PFSK-1 (cell line): ENCODE data around the gene SMIM1.

Experiments used
- FOXP2 ChIP-seq: optimal IDR thresholded peaks from 2 replicates; pipeline ENCODE3; 2011; ENCODE audit warnings: borderline replicate concordance, control low read depth, inconsistent platforms; ENCODE audit not compliant: insufficient read depth; ENCODE audit errors: extremely low read length, extremely low read depth
- POLR2AphosphoS5 ChIP-seq: IDR thresholded peaks from 2 replicates; pipeline ENCODE4 v1.6.1; 2012; ENCODE audit warnings: low read depth, mild to moderate bottlenecking, control low read depth, low read length, moderate library complexity
- REST ChIP-seq, 2 experiments: IDR thresholded peaks; 2 replicates each; pipeline versions ENCODE4 v1.6.1 to v1.8.0; 2011 to 2012; ENCODE audit warnings: low read depth in 2 of 2, low read length in 2 of 2, control low read depth in 1 of 2, inconsistent platforms in 1 of 2, mild to moderate bottlenecking in 1 of 2, moderate library complexity in 1 of 2; ENCODE audit not compliant: insufficient read depth in 1 of 2
- SIN3A ChIP-seq: IDR thresholded peaks from 2 replicates; pipeline ENCODE4 v1.6.1; 2012; ENCODE audit warnings: mild to moderate bottlenecking, low read length, moderate library complexity, borderline replicate concordance; ENCODE audit not compliant: insufficient read depth
- TAF1 ChIP-seq: IDR thresholded peaks from 2 replicates; pipeline ENCODE4 v1.6.1; 2012; ENCODE audit warnings: low read length, control low read depth, borderline replicate concordance; ENCODE audit not compliant: insufficient read depth

Gene SMIM1

GRCh38 chr1:3787745-3788605, 15.4 kb downstream of the SMIM1 start:
- TF ChIP-seq TAF1, result no peak

- TF ChIP-seq TAF1, result no peak
- TF ChIP-seq POLR2AphosphoS5, result no peak
- no peak for TF ChIP-seq REST (IDR thresholded peaks at IDR 0.05; ENCODE audit: insufficient read depth in 1 of 2, low read depth in 2 of 2, low read length in 2 of 2)
- TF ChIP-seq SIN3A, result no peak
- TF ChIP-seq FOXP2, result no peak
Measured at GRCh38 chr1:3788756-3789420, 16.3 kb downstream of the SMIM1 start.

- TF ChIP-seq POLR2AphosphoS5 (no peak), TAF1 (no peak), SIN3A (no peak), FOXP2 (no peak), REST (IDR thresholded peaks at IDR 0.05; ENCODE audit: insufficient read depth in 1 of 2, low read depth in 2 of 2, low read length in 2 of 2) (no peak)
Measured at GRCh38 chr1:3789421-3790300, 17.1 kb downstream of the SMIM1 start.

DNA sequence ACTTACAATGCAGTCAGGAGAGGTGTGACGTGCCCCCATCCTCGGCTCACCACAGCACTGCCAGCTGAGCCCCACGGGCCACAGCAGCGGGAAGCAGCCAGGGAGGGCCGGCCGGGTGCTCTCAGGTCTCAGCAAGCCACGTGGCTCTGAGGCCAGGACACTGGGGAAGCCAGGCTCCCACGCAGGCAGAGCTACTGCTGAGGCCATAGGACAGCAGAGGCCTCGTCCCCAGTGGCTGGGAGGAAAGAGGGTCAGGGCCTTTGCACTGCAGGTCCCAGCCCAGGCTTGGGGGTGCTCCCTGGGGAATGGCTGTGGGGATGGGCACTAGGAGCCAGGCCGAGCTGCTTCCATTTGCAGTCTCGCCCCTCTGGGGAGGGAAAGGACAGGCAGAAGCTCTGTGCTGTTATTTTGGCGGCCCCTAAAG, 18.0 kb downstream of the SMIM1 start:
- TF ChIP-seq REST (IDR thresholded peaks at IDR 0.05; ENCODE audit: insufficient read depth in 1 of 2, low read depth in 2 of 2, low read length in 2 of 2) (no peak), POLR2AphosphoS5 (no peak), SIN3A (no peak)

DNA sequence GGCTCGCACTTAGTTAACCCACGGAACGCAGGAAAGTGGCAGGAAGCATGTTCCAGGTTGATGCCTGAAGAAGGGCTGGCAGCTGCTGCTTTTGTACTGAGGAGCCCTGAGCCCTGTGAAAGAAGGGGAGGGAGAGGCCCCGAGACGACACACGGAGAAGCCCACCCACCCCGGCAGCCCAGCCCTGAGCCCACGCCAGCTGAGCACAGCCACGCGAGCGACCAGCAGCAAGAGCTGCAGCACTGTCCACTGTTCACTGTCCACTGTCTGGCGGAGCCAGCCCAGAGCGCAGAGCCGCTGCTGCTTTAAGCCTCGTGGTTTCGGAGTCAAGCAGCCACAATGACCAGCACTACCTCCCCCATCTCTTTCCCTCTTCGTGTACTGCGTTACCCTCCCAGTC, 18.4 kb downstream of the SMIM1 start:
- TF ChIP-seq POLR2AphosphoS5, result no peak
- no peak for TF ChIP-seq FOXP2
- TF ChIP-seq SIN3A, result no peak
- no peak for TF ChIP-seq TAF1
- TF ChIP-seq REST (IDR thresholded peaks at IDR 0.05; ENCODE audit: insufficient read depth in 1 of 2, low read depth in 2 of 2, low read length in 2 of 2), result no peak
